Psoas muscle (tissue), 8 donors: ENCODE results near the gene ERCC6L2. TPM values are rescaled to one million over a fixed set of nuclear protein-coding genes. Genes with fewer than 3 reads are reported as not detected.

Experiments
- ATAC-seq, 4 donors: fragments of 200-7000 bp; cut with Tn5 transposase; one replicate each; pipeline ENCODE4 v1.9.1; 2020; ENCODE audit warnings: moderate library complexity in 3 of 4, mild to moderate bottlenecking in 2 of 4
- DNase-seq, 2 donors: peaks; one replicate each; pipeline ENCODE4 v3.0.0-alpha.2; 2020
- H3K27ac ChIP-seq: fragments of 200-600 bp; one replicate; pipeline ENCODE4 v1.8.0; 2022
- H3K27me3 ChIP-seq, 3 donors: fragments of 200-600 bp in 1 of 3; one replicate each; pipeline versions ENCODE4 v1.6.1 to v1.8.0; 2013 to 2022; ENCODE audit warnings: low read length in 2 of 3, mild to moderate bottlenecking in 2 of 3, moderate library complexity in 1 of 3; ENCODE audit not compliant: insufficient read depth in 3 of 3
- H3K36me3 ChIP-seq, 2 donors: fragments of 200-600 bp in 1 of 2; one replicate each; pipeline versions ENCODE4 v1.6.1 to v1.8.0; 2013 to 2022; ENCODE audit warnings: low read depth in 1 of 2, mild to moderate bottlenecking in 1 of 2, moderate library complexity in 1 of 2; ENCODE audit not compliant: insufficient read depth in 1 of 2
- H3K4me1 ChIP-seq: fragments of 200-600 bp; one replicate; pipeline ENCODE4 v1.8.0; 2022
- H3K4me3 ChIP-seq: fragments of 200-600 bp; one replicate; pipeline ENCODE4 v1.8.0; 2022; ENCODE audit warnings: mild to moderate bottlenecking
- H3K9me3 ChIP-seq: fragments of 200-600 bp; one replicate; pipeline ENCODE4 v1.8.0; 2022
- CTCF ChIP-seq: fragments of 200-600 bp; IDR thresholded peaks from one replicate; pipeline ENCODE4 v1.8.0; 2022; ENCODE audit warnings: antibody characterized with exemption
- WGBS, 3 donors: extraction: QIAGEN DNeasy Blood & Tissue Kit; methylation state at CpG; one replicate each; pipeline versions ENCODE4 v1.1.6 to v1.1.7; 2013; 5-methylcytosine and 5-hydroxymethylcytosine counted together
- intact Hi-C, 2 donors: fragments of 100-400 bp; cut with DNase I; formaldehyde crosslinking; loops; one replicate each; pipeline versions ENCODE4 v1.11.0 to v1.14.2; 2022
- polyA plus RNA-seq, 3 donors: library from polyadenylated mRNA; stranded (reverse); fragments of 200-250 nt; gene quantifications; one replicate each; pipeline ENCODE4 v1.2.3, GENCODE V29; 2013
- total RNA-seq, 4 donors: library from RNA; stranded (reverse); fragmentation: NEBNext Ultra II Directional in 2 of 4; extraction: Animal tissue kit (Norgen Biotek cat#: 25700) in 2 of 4; gene quantifications; one replicate each; pipeline versions ENCODE4 v1.2.1 to v1.2.4, GENCODE V29; 2021 to 2023
- donor health status: healthy with polysubstance abuse.
- donor health status: DM: no; HTN: no; CAD: no; lungs with moderate emphysema.
- donor health status: Bipolar disorder and iron deficiency.
- donor health status: healthy.
- donor health status: DM: yes; HTN: yes; CAD: no.
- donor health status: DM: no; HTN: no; CAD: no.
- donor health status: DM: no; HTN: no; CAD: no.
- donor health status: DM: yes; HTN: yes; CAD: no.

Gene ERCC6L2
- total and polyA plus RNA-seq, 7 donors = 6.9 to 27.1 (median 19.8) TPM

- WGBS, 3 donors = 88 to 98% (median 94%) methylated on average over 1 of the region's 1 CpG
- Histone ChIP-seq H3K4me1 (peaks cover 12% of the 10 kb centered on the region), H3K9me3 (no peaks in the 10 kb centered on the region), H3K27ac (no peak overlapping the region), H3K4me3 (no peak overlapping the region), H3K36me3 (no peaks in the 10 kb centered on the region), H3K27me3 (no peaks in the 10 kb centered on the region)
- DNase-seq = no peak
- no peak for TF ChIP-seq CTCF
- no peak for ATAC-seq
- intact Hi-C loops = no loop called here
These were observed 113.8 kb downstream of the ERCC6L2 start for GRCh38 chr9:95989297-95989696.

- Histone ChIP-seq H3K27ac (no peak overlapping the region), H3K4me3 (no peak overlapping the region), H3K36me3 (no peaks in the 10 kb centered on the region), H3K4me1 (no peaks in the 10 kb centered on the region), H3K27me3 (no peaks in the 10 kb centered on the region), H3K9me3 (no peaks in the 10 kb centered on the region)
- intact Hi-C loops = no loop called here
- WGBS, 3 donors = 89 to 100% (median 99%) methylated on average over 1 of the region's 1 CpG
- TF ChIP-seq CTCF = no peak
- DNase-seq (no peak), ATAC-seq (no peak)
These were observed 115.8 kb downstream of the ERCC6L2 start for GRCh38 chr9:95991326-95991725.

GRCh38 chr9:95992536-95992935 lies 117.0 kb downstream of the ERCC6L2 start:
- no peaks in the 10 kb centered on the region for H3K27me3 ChIP-seq
- no peak overlapping the region for H3K27ac ChIP-seq
- intact Hi-C loops = no loop called here
- ATAC-seq (no peak), DNase-seq (no peak)
- H3K9me3 ChIP-seq = no peaks in the 10 kb centered on the region
- H3K36me3 ChIP-seq = no peaks in the 10 kb centered on the region
- TF ChIP-seq CTCF = no peak
- 98 to 99% (median 99%) methylated on average over 2 of the region's 2 CpGs for WGBS, 3 donors
- H3K4me1 ChIP-seq = no peaks in the 10 kb centered on the region
- H3K4me3 ChIP-seq = no peak overlapping the region

GRCh38 chr9:95993337-95993736 lies 117.8 kb downstream of the ERCC6L2 start:
- no peak for ATAC-seq
- 91 to 97% (median 96%) methylated on average over 3 of the region's 3 CpGs for WGBS, 3 donors

More at GRCh38 chr9:95993337-95993736, 117.8 kb downstream of the ERCC6L2 start:
- intact Hi-C loops = no loop called here
- no peak for DNase-seq
- Histone ChIP-seq H3K9me3 (no peaks in the 10 kb centered on the region), H3K36me3 (no peaks in the 10 kb centered on the region), H3K27me3 (no peaks in the 10 kb centered on the region), H3K4me3 (no peak overlapping the region), H3K4me1 (no peaks in the 10 kb centered on the region), H3K27ac (no peak overlapping the region)
- TF ChIP-seq CTCF = no peak
